Heart left ventricle (tissue), 16 donors: ENCODE measurements around the gene ZDHHC21. TPM values are rescaled to one million over a fixed set of nuclear protein-coding genes. Genes with fewer than 3 reads are reported as not detected.
"Not testable (repeated sequence)": the region's sequence is repeated elsewhere in the genome, so short reads cannot be mapped to it uniquely, and the experiment has no call there.

Experiments
- ATAC-seq, 4 donors: fragments of 200-7000 bp; cut with Tn5 transposase; one replicate each; pipeline ENCODE4 v1.9.1; 2020 to 2022; ENCODE audit warnings: moderate library complexity in 4 of 4, mild to moderate bottlenecking in 3 of 4, moderate number of reproducible peaks in 1 of 4
- DNase-seq, 5 donors: peaks; one replicate each; pipeline ENCODE4 v3.0.0-alpha.2; 2020
- H3K27ac ChIP-seq, 12 donors: fragments of 200-600 bp; sonication (generic) in 4 of 12; one replicate each; pipeline versions ENCODE4 v1.5.0 to v1.8.0; 2016 to 2022; ENCODE audit warnings: mild to moderate bottlenecking in 2 of 12
- H3K27me3 ChIP-seq, 9 donors: fragments of 200-600 bp; sonication (generic) in 2 of 9; one replicate each; pipeline versions ENCODE4 v1.5.1 to v1.8.0; 2016 to 2022; ENCODE audit warnings: mild to moderate bottlenecking in 3 of 9
- H3K36me3 ChIP-seq, 9 donors: fragments of 200-600 bp; sonication (generic) in 2 of 9; one replicate each; pipeline versions ENCODE4 v1.5.0 to v1.8.0; 2018 to 2022; ENCODE audit warnings: mild to moderate bottlenecking in 2 of 9
- H3K4me1 ChIP-seq, 12 donors: fragments of 200-600 bp; sonication (generic) in 4 of 12; one replicate each; pipeline versions ENCODE4 v1.5.0 to v1.8.0; 2016 to 2022; ENCODE audit warnings: mild to moderate bottlenecking in 3 of 12
- H3K4me3 ChIP-seq, 12 donors: fragments of 200-600 bp; sonication (generic) in 4 of 12; one replicate each; pipeline versions ENCODE4 v1.5.0 to v1.8.0; 2017 to 2022; ENCODE audit warnings: mild to moderate bottlenecking in 9 of 12, moderate library complexity in 4 of 12
- H3K9me3 ChIP-seq, 12 donors: fragments of 200-600 bp; sonication (generic) in 4 of 12; one replicate each; pipeline versions ENCODE4 v1.5.0 to v1.8.0; 2016 to 2022; ENCODE audit warnings: mild to moderate bottlenecking in 1 of 12
- CTCF ChIP-seq, 12 donors: fragments of 200-600 bp; sonication (generic) in 4 of 12; IDR thresholded peaks; one replicate each; pipeline versions ENCODE4 v1.5.0 to v1.8.0; 2018 to 2022; ENCODE audit warnings: antibody characterized with exemption in 12 of 12, mild to moderate bottlenecking in 5 of 12
- POLR2A ChIP-seq, 2 donors: fragments of 450-650 bp; IDR thresholded peaks; one replicate each; pipeline ENCODE4 v1.6.1; 2017; ENCODE audit warnings: antibody characterized with exemption in 2 of 2, mild to moderate bottlenecking in 2 of 2, moderate library complexity in 2 of 2
- whole genome bisulfite sequencing, 4 donors: extraction: QIAGEN DNeasy Blood & Tissue Kit in 2 of 4; methylation state at CpG; one replicate each; pipeline versions ENCODE4 v1.1.5 to v1.1.7; 2013 to 2018; 5-methylcytosine and 5-hydroxymethylcytosine counted together
- intact Hi-C, 10 donors: fragments of 100-400 bp; cut with DNase I; formaldehyde crosslinking; loops; one replicate each; pipeline versions ENCODE4 v1.11.1 to v1.14.2; 2022
- polyA plus RNA-seq, 2 donors: library from polyadenylated mRNA; stranded (reverse); fragments of 200-250 nt; gene quantifications; one replicate each; pipeline ENCODE4 v1.2.3, GENCODE V29; 2013
- total RNA-seq, 9 donors: library from RNA; depleted of rRNA in 2 of 9; stranded (reverse); fragments of >200 nt in 2 of 9; fragmentation: NEBNext Ultra II Directional in 3 of 9; extraction: Animal tissue kit (Norgen Biotek cat#: 25700) in 3 of 9; gene quantifications; one replicate each; pipeline versions ENCODE4 v1.1.0 to v1.2.4, GENCODE V29; 2016 to 2023
- donor health status: ischemic (EF 13 %, LVEDD 7.1; RV severe dilation, severe dysfunction).
- donor health status: healthy with polysubstance abuse.
- donor health status: DM: no; HTN: yes; CAD: no.
- donor health status: DM: no; HTN: no; CAD: no.
- donor health status: ischemic (EF 25% LVEDD 6.9; RV normal size, moderate dysfunction).
- donor health status: ischemic (EF 25% LVEDD 5.7; RV mildly dilated, moderate dysfunction).
- donor health status: healthy.
- donor health status: DM: yes; HTN: yes; CAD: no.
- donor health status: ischemic (EF 35%, LVEDD 5.7; RV mildly dilated, moderate dysfunction).
- donor health status: nonischemic (EF 11% LVEDD 7.7; RV severe dilation, severe dysfunction).
- donor health status: DM: yes; HTN: yes; CAD: no.
- donor health status: PGD.
- donor health status: ischemic (EF 29% LVEDD 5.4; RV normal size, mild dysfunction).
- donor health status: nonischemic (EF 23%, LVEDD 6.1; RV moderate dilation, normal function).

ZDHHC21 gene
- total and polyA plus RNA-seq, 11 donors = 3.5 to 9.3 (median 7.2) TPM

DNA sequence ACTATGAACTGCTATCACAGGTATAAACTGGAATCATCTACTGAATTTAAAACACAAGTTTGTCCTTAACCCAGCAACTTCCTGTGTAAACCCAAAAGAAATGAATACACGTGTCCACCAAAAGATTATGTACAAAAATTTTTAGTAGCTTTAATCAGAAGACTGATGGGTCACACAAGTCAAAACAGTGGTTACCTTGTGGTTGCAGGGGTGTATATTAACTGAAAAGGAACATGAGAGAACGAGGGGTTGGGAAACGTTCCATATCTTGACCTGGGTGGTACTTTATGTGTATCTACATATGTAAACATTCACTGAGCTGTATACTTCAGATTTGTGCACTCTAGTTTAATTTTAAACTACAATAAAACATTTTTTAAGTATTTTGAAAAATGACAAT lies 18.6 kb downstream of the ZDHHC21 start:
- intact Hi-C loops = no loop called here

DNA sequence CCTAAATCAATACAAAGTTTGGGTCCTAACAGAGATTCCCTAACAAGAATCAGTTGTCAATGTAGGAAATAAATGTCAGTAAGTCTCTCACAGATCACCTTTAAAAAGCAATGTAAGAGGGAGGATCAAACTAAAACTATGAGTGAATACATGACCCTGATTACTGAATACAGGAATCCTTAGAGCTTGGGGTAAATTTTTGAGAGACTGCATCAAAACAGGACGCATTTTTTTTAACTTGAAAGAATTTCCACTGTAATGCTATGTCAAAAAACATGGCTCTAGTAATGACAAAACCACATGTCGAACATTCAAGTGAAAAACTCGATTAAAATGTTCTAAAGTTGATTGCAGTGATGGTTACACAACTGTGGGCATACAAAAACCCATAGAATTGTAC lies 21.9 kb downstream of the ZDHHC21 start:
- Histone ChIP-seq H3K27me3 (no peaks in the 10 kb centered on the region), H3K27ac (no peak overlapping the region), H3K4me3 (no peak overlapping the region), H3K36me3 (peaks cover 0 to 28% (median 9%) of the 10 kb centered on the region in 9 donors), H3K4me1 (no peaks in the 10 kb centered on the region), H3K9me3 (no peaks in the 10 kb centered on the region)
- intact Hi-C loops = no loop called here
- ATAC-seq (no peak), DNase-seq (no peak)
- WGBS, 4 donors = 58 to 69% (median 64%) methylated on average over 3 of the region's 3 CpGs
- TF ChIP-seq POLR2A (IDR thresholded peaks at IDR 0.05) = no peak
- TF ChIP-seq CTCF (IDR thresholded peaks at IDR 0.05) = no peak

More for the DNA sequence above, 18.6 kb downstream of the ZDHHC21 start:
- Histone ChIP-seq H3K27ac (no peak overlapping the region), H3K4me1 (no peaks in the 10 kb centered on the region), H3K9me3 (no peaks in the 10 kb centered on the region), H3K27me3 (no peaks in the 10 kb centered on the region), H3K36me3 (peaks cover 0 to 49% (median 9%) of the 10 kb centered on the region in 9 donors), H3K4me3 (no peak overlapping the region)
- WGBS, 4 donors = 56 to 76% (median 65%) methylated on average over 3 of the region's 3 CpGs
- no peak for ATAC-seq
- no peak for DNase-seq
- TF ChIP-seq POLR2A (IDR thresholded peaks at IDR 0.05) = no peak
- no peak for TF ChIP-seq CTCF (IDR thresholded peaks at IDR 0.05)

GRCh38 chr9:14670718-14671117 lies 22.5 kb downstream of the ZDHHC21 start:
- Histone ChIP-seq H3K36me3 (peaks cover 0 to 28% (median 9%) of the 10 kb centered on the region in 9 donors), H3K4me1 (no peaks in the 10 kb centered on the region), H3K27me3 (no peaks in the 10 kb centered on the region), H3K4me3 (no peak overlapping the region), H3K9me3 (no peaks in the 10 kb centered on the region), H3K27ac (no peak overlapping the region)
- WGBS, 4 donors = 25 to 69% (median 42%) methylated on average over 1 of the region's 1 CpG
- TF ChIP-seq POLR2A (IDR thresholded peaks at IDR 0.05) = no peak
- no peak for TF ChIP-seq CTCF (IDR thresholded peaks at IDR 0.05)
- ATAC-seq (no peak), DNase-seq (no peak)
- intact Hi-C loops = no loop called here

DNA sequence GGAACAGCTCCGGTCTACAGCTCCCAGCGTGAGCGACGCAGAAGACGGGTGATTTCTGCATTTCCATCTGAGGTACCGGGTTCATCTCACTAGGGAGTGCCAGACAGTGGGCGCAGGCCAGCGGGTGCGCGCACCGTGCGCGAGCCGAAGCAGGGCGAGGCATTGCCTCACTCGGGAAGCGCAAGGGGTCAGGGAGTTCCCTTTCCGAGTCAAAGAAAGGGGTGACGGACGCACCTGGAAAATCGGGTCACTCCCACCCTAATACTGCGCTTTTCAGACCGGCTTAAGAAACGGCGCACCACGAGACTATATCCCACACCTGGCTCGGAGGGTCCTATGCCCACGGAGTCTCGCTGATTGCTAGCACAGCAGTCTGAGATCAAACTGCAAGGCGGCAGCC lies 29.2 kb downstream of the ZDHHC21 start:
- H3K9me3 ChIP-seq, H3K36me3 ChIP-seq, H3K27me3 ChIP-seq, H3K27ac ChIP-seq, intact Hi-C loops, ATAC-seq, H3K4me3 ChIP-seq, H3K4me1 ChIP-seq, DNase-seq: not testable (repeated sequence)
- WGBS, 4 donors = 90 to 98% (median 96%) methylated on average over 7 to 28 of the region's 30 CpGs

DNA sequence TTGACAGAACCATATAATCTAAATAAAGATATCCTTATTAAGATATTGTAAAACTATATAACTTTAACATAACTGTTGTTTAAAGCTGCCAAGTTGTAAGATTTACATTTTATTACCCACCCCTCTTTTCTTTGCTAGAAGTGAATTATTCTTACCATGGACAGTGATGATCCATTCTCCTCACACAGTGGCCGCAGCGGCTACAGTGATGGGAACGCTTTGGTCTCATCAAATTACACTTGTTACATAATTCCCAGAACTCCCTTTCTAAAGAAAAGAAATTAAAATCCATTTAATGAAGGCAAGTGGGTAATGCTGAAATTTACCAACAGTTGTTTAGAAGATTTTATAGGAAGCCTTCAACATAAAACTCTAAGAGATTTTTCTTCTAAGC lies 31.2 kb downstream of the ZDHHC21 start:
- no peaks in the 10 kb centered on the region for H3K27me3 ChIP-seq

More for the DNA sequence above, 31.2 kb downstream of the ZDHHC21 start:
- DNase-seq = no peak
- H3K9me3 ChIP-seq = no peaks in the 10 kb centered on the region
- no peak for ATAC-seq
- H3K4me1 ChIP-seq = no peaks in the 10 kb centered on the region
- intact Hi-C loops = no loop called here
- peaks cover 0 to 28% (median 13%) of the 10 kb centered on the region in 9 donors for H3K36me3 ChIP-seq
- H3K27ac ChIP-seq = no peak overlapping the region
- TF ChIP-seq POLR2A (IDR thresholded peaks at IDR 0.05) (no peak), CTCF (IDR thresholded peaks at IDR 0.05) (no peak)
- WGBS, 4 donors = 92 to 100% (median 98%) methylated on average over 3 of the region's 3 CpGs
- no peak overlapping the region for H3K4me3 ChIP-seq
